Upper lobe of right lung (tissue), 1 donor: ENCODE measurements around the gene UBE2J2. TPM values are rescaled to one million over a fixed set of nuclear protein-coding genes. Genes with fewer than 3 reads are reported as not detected.

ENCODE experiments used
- ATAC-seq: fragments of 200-7000 bp; cut with Tn5 transposase; one replicate; pipeline ENCODE4 v1.9.1; 2020; ENCODE audit warnings: mild to moderate bottlenecking, moderate library complexity
- DNase-seq: peaks from one replicate; pipeline ENCODE4 v3.0.0-alpha.2; 2020
- H3K27ac ChIP-seq: fragments of 200-600 bp; one replicate; pipeline ENCODE4 v1.8.0; 2022
- H3K27me3 ChIP-seq: fragments of 200-600 bp; one replicate; pipeline ENCODE4 v1.8.0; 2022; ENCODE audit warnings: mild to moderate bottlenecking
- H3K36me3 ChIP-seq: fragments of 200-600 bp; one replicate; pipeline ENCODE4 v1.8.0; 2022
- H3K4me1 ChIP-seq: fragments of 200-600 bp; one replicate; pipeline ENCODE4 v1.8.0; 2022
- H3K4me3 ChIP-seq: fragments of 200-600 bp; one replicate; pipeline ENCODE4 v1.8.0; 2022; ENCODE audit warnings: mild to moderate bottlenecking
- H3K9me3 ChIP-seq: fragments of 200-600 bp; one replicate; pipeline ENCODE4 v1.8.0; 2022
- intact Hi-C: fragments of 100-400 bp; cut with DNase I; formaldehyde crosslinking; loops from one replicate; pipeline ENCODE4 v1.11.0; 2022
- total RNA-seq: library from RNA; stranded (reverse); fragmentation: NEBNext Ultra II Directional; extraction: Animal tissue kit (Norgen Biotek cat#: 25700); gene quantifications from one replicate; pipeline ENCODE4 v1.2.1, GENCODE V29; 2021
- TF ChIP-seq, protein P1 (sequence below): fragments of 200-600 bp; IDR thresholded peaks from one replicate; pipeline ENCODE4 v1.8.0; 2022; ENCODE audit warnings: antibody characterized with exemption
- donor health status: DM: no; HTN: yes; CAD: no; lungs with severe emphysema.

UBE2J2 gene
- total RNA-seq, 1 donor from 2014 or later, result 52.5 TPM

DNA sequence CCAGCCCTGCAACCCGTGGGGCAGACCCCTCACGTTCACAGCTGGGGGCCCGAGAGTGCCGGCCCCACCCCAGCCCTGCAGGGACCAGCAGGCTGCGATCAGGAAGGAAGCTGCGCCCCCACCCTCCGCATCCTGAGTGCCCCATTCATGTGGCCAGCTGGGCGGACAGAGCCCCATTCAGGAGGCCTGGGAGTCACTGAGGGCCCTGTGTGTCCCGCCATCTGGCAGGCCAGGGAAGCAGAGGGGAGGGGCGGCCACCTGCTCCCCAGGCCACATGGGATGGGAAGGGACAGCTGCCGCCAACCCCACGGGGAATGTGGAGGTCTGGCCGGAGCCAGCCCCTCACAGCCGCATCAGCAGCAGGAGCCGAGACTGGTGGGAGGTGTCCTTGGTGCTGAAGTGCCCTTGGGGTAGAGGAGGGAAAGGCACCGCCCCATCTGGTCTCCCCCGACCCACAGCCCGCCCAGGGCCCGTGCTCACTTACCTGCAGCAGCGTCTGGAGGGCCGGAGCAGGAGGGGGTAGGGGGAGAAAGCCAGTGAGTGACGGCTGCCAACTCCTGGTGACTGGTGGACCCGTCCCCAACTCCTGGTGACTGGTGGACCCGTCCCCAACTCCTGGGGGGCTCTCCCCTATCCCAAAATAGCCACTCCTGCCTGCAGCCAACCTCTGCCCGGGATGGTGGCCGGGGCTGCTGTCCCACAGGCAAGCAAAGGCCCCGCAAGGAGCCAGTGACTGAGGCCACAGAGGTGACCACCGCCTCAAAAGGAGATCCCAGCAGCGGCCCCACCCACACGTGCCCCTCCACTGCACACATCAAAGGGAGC, 25.4 kb upstream of the UBE2J2 start:
- H3K4me3 ChIP-seq, result no peak overlapping the region
- TF ChIP-seq, protein P1, sequence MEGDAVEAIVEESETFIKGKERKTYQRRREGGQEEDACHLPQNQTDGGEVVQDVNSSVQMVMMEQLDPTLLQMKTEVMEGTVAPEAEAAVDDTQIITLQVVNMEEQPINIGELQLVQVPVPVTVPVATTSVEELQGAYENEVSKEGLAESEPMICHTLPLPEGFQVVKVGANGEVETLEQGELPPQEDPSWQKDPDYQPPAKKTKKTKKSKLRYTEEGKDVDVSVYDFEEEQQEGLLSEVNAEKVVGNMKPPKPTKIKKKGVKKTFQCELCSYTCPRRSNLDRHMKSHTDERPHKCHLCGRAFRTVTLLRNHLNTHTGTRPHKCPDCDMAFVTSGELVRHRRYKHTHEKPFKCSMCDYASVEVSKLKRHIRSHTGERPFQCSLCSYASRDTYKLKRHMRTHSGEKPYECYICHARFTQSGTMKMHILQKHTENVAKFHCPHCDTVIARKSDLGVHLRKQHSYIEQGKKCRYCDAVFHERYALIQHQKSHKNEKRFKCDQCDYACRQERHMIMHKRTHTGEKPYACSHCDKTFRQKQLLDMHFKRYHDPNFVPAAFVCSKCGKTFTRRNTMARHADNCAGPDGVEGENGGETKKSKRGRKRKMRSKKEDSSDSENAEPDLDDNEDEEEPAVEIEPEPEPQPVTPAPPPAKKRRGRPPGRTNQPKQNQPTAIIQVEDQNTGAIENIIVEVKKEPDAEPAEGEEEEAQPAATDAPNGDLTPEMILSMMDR, result no peak
- intact Hi-C loops, result no loop called here
- H3K36me3 ChIP-seq, result no peaks in the 10 kb centered on the region
- DNase-seq (no peak), ATAC-seq (no peak)
- H3K4me1 ChIP-seq, result no peaks in the 10 kb centered on the region
- H3K27me3 ChIP-seq, result no peaks in the 10 kb centered on the region
- H3K9me3 ChIP-seq, result no peaks in the 10 kb centered on the region
- H3K27ac ChIP-seq, result no peak overlapping the region

DNA sequence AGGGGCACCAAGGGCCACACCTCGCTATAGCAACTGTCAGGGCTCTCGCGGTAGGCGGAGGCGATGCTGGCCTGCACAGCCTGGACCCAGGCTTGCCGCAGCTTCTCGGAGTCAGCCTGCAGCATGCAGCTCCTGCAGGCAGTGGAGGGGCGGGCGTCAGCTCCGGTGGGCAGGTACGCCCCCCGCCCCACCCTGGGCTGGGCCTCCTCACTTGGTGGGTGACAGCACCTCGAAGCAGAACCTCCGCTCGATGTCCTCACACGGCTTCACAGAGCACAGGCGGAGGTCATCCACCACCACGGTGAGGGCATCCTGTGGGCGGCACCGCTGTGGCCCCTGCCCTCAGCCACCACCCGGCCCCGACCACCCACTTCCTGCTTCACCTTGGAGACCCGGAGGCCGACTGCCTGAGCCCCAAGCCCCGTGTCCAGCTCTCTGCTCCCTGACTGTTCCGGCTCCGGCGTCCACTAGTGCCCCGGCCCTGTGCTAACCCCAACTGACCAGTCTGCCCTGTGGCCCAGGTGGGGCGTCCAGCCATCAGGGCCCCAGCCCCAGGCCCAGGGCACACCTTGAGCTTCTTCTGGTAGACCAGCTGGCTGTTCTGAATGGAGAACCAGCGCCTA, 24.3 kb upstream of the UBE2J2 start:
- no peaks in the 10 kb centered on the region for H3K4me1 ChIP-seq
- no peak overlapping the region for H3K27ac ChIP-seq
- H3K27me3 ChIP-seq, result no peaks in the 10 kb centered on the region
- no peak overlapping the region for H3K4me3 ChIP-seq
- ATAC-seq (no peak), DNase-seq (no peak)
- intact Hi-C loops, result no loop called here
- TF ChIP-seq, protein P1, result no peak
- H3K36me3 ChIP-seq, result no peaks in the 10 kb centered on the region
- H3K9me3 ChIP-seq, result no peaks in the 10 kb centered on the region

DNA sequence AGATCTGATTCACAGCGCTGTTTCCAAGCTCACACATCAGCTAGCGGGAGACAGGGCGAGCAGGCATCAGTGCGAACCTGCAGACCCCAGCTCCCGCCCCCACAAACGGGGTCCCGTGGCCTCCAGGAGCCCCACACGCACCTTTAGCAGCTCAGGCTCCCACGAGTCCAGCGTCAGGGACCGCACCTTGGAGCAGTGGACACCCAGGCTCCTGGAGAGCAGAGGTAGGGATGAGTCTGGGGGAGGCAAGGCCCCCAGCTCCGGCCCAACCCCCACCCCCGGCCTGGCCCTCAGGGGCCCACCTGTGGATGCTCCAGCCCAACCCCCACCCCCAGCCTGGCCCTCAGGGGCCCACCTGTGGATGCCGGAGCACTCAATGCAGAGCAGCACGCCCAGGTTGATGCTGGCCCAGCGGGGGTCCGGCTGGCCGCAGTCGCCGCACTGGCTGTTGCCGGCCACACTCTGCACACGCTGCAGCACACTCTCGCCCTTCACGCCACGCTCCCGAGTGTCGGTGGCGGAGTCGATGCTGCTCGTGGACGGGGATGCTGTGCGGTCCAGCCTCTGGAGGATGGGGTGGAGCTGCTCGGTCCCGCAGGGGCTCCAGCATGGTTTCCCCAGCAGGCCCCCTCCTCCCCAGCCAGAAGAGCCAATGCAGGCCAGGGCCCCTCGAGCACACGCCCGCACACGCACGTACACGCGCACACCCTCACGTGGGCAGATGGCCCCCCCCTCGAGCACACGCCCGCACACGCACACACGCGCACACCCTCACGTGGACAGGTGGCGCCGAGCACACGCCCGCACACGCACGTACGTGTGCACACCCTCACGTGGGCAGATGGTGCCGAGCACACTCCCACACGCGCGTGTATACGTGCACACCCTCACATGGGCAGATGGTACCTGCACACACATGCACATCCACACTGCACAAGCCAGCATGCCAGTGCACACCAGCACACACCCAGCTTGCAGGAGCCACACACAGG, 22.7 kb upstream of the UBE2J2 start:
- TF ChIP-seq, protein P1, result no peak
- ATAC-seq (no peak), DNase-seq (no peak)
- intact Hi-C loops, result no loop called here
- Histone ChIP-seq H3K4me3 (no peak overlapping the region), H3K27ac (no peak overlapping the region), H3K36me3 (no peaks in the 10 kb centered on the region), H3K4me1 (no peaks in the 10 kb centered on the region), H3K9me3 (no peaks in the 10 kb centered on the region), H3K27me3 (no peaks in the 10 kb centered on the region)

DNA sequence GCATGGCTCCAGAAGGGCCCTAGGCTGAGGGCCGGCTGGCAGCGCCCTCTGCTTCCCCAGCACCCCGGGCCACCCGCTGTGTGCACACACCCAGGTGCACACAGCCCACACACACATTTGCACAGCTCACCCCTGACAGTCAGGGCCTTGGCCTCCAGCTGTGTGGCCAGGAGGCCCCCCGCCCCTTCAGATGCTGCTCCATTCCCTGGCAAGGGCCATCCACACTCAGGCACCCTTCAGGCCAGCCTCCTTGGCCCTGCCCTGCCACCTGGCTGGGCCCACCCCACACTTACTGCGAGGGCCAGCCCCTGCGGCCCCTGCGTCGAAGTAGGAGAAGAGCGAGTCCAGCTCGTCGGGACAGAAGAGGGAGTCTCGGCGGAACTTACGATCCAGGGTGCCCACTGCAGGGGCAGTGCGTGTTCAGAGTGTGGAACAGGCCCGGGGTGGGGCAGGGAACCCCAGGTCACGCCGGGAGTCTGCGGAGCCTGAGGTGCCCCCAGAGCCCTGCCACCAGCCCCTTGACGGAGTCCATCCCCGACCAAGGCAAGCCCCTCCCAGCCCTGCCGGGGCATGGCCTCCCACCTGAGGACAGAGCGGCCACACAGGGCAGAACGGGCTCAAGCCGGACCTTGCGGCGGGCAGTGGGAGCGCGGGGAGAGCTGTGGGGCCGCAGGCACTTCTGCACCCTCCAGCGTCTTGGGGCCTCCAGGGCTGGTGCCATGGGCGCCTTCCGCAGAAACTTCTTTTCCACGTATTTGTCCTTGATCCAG, 21.7 kb upstream of the UBE2J2 start:
- Histone ChIP-seq H3K4me3 (no peak overlapping the region), H3K9me3 (no peaks in the 10 kb centered on the region), H3K4me1 (no peaks in the 10 kb centered on the region), H3K27ac (no peak overlapping the region), H3K36me3 (no peaks in the 10 kb centered on the region), H3K27me3 (no peaks in the 10 kb centered on the region)
- TF ChIP-seq, protein P1, result no peak
- ATAC-seq (no peak), DNase-seq (no peak)
- intact Hi-C loops, result no loop called here
